Bronchial epithelial cell (primary cell): ENCODE results near the gene CCDC12. TPM values are rescaled to one million over a fixed set of nuclear protein-coding genes. Genes with fewer than 3 reads are reported as not detected.

Experiments used
- DNase-seq: peaks from one replicate; pipeline ENCODE4 v3.0.0-alpha.2; 2010; ENCODE audit warnings: low read depth
- FAIRE-seq: peaks from 2 replicates; lab custom pipeline; 2011; peaks lifted over from hg19 to GRCh38; lab: Jason Lieb, UNC
- H3K27me3 ChIP-seq: 2 replicates; pipeline ENCODE4 v1.5.1; 2011; ENCODE audit warnings: low read length; ENCODE audit not compliant: control insufficient read depth, insufficient read depth
- H3K36me3 ChIP-seq: 2 replicates; pipeline ENCODE4 v1.5.1; 2011; ENCODE audit warnings: low read length; ENCODE audit not compliant: control insufficient read depth, insufficient read depth
- H3K4me3 ChIP-seq: 2 replicates; pipeline ENCODE4 v1.5.1; 2011; ENCODE audit warnings: mild to moderate bottlenecking, low read depth, low read length, control low read depth
- CTCF ChIP-seq: IDR thresholded peaks from 2 replicates; pipeline ENCODE4 v1.5.1; 2011; ENCODE audit warnings: mild to moderate bottlenecking, moderate library complexity, low read length, control low read depth, inconsistent platforms; ENCODE audit not compliant: insufficient read depth, severe bottlenecking
- total RNA-seq: library from RNA; depleted of rRNA; stranded (reverse); fragments of >200 nt; gene quantifications from 2 replicates; pipeline ENCODE4 v1.2.1, GENCODE V29; 2014

Gene CCDC12
- total RNA-seq, 1 donor from 2014 or later: 39.2 TPM

GRCh38 chr3:46921041-46921440 is 55.5 kb downstream of the CCDC12 start:
- TF ChIP-seq CTCF: no peak
- FAIRE-seq: no peak
- DNase-seq: no peak
- peaks cover 46% of the 10 kb centered on the region for H3K36me3 ChIP-seq
- H3K27me3 ChIP-seq: no peaks in the 10 kb centered on the region
- no peak overlapping the region for H3K4me3 ChIP-seq

GRCh38 chr3:46918634-46919033 is 57.9 kb downstream of the CCDC12 start:
- Histone ChIP-seq H3K27me3 (no peaks in the 10 kb centered on the region), H3K36me3 (peaks cover 28% of the 10 kb centered on the region), H3K4me3 (no peak overlapping the region)
- no peak for DNase-seq
- TF ChIP-seq CTCF: no peak
- FAIRE-seq: no peak

GRCh38 chr3:46918202-46918601 is 58.3 kb downstream of the CCDC12 start:
- FAIRE-seq (no peak), DNase-seq (no peak)
- Histone ChIP-seq H3K4me3 (no peak overlapping the region), H3K36me3 (peaks cover 25% of the 10 kb centered on the region), H3K27me3 (no peaks in the 10 kb centered on the region)
- no peak for TF ChIP-seq CTCF

GRCh38 chr3:46917257-46917656 is 59.3 kb downstream of the CCDC12 start:
- TF ChIP-seq CTCF: no peak
- no peak for FAIRE-seq
- Histone ChIP-seq H3K4me3 (no peak overlapping the region), H3K27me3 (no peaks in the 10 kb centered on the region), H3K36me3 (peaks cover 18% of the 10 kb centered on the region)
- no peak for DNase-seq

DNA sequence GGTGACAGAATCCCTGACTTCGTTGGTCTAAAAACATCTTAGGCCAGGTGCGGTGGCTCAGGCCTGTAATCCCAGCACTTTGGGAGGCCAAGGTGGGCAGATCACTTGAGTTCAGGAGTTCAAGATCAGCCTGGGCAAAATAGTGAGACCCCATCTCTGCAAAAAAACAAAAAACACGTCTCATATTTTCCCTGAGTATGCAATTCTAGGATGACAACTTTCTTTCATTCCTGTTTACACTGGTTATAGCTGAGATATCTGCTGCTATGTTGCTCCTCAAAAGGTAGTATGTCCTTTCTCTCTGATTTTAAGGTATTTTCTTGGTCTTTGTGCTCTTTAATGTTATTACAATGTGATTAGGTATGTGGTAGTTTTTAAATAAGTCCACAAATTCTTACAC is 59.7 kb downstream of the CCDC12 start:
- Histone ChIP-seq H3K27me3 (no peaks in the 10 kb centered on the region), H3K36me3 (peaks cover 13% of the 10 kb centered on the region), H3K4me3 (no peak overlapping the region)
- no peak for FAIRE-seq
- DNase-seq: no peak
- TF ChIP-seq CTCF: no peak

GRCh38 chr3:46916278-46916677 is 60.3 kb downstream of the CCDC12 start:
- Histone ChIP-seq H3K4me3 (no peak overlapping the region), H3K27me3 (no peaks in the 10 kb centered on the region), H3K36me3 (peaks cover 12% of the 10 kb centered on the region)
- FAIRE-seq: no peak
- DNase-seq: no peak
- TF ChIP-seq CTCF: no peak
